Heart left ventricle (tissue), 16 donors: ENCODE results near the gene VTI1A. TPM values are rescaled to one million over a fixed set of nuclear protein-coding genes. Genes with fewer than 3 reads are reported as not detected.
A peak's percentile ranks its signal among the peaks of the same experiment; 100 is the strongest.
"Not testable (repeated sequence)": the region's sequence is repeated elsewhere in the genome, so short reads cannot be mapped to it uniquely, and the experiment has no call there.

ENCODE experiments used
- ATAC-seq, 4 donors: fragments of 200-7000 bp; cut with Tn5 transposase; one replicate each; pipeline ENCODE4 v1.9.1; 2020 to 2022; ENCODE audit warnings: moderate library complexity in 4 of 4, mild to moderate bottlenecking in 3 of 4, moderate number of reproducible peaks in 1 of 4
- DNase-seq, 5 donors: peaks; one replicate each; pipeline ENCODE4 v3.0.0-alpha.2; 2020
- H3K27ac ChIP-seq, 12 donors: fragments of 200-600 bp; sonication (generic) in 4 of 12; one replicate each; pipeline versions ENCODE4 v1.5.0 to v1.8.0; 2016 to 2022; ENCODE audit warnings: mild to moderate bottlenecking in 2 of 12
- H3K27me3 ChIP-seq, 9 donors: fragments of 200-600 bp; sonication (generic) in 2 of 9; one replicate each; pipeline versions ENCODE4 v1.5.1 to v1.8.0; 2016 to 2022; ENCODE audit warnings: mild to moderate bottlenecking in 3 of 9
- H3K36me3 ChIP-seq, 9 donors: fragments of 200-600 bp; sonication (generic) in 2 of 9; one replicate each; pipeline versions ENCODE4 v1.5.0 to v1.8.0; 2018 to 2022; ENCODE audit warnings: mild to moderate bottlenecking in 2 of 9
- H3K4me1 ChIP-seq, 12 donors: fragments of 200-600 bp; sonication (generic) in 4 of 12; one replicate each; pipeline versions ENCODE4 v1.5.0 to v1.8.0; 2016 to 2022; ENCODE audit warnings: mild to moderate bottlenecking in 3 of 12
- H3K4me3 ChIP-seq, 12 donors: fragments of 200-600 bp; sonication (generic) in 4 of 12; one replicate each; pipeline versions ENCODE4 v1.5.0 to v1.8.0; 2017 to 2022; ENCODE audit warnings: mild to moderate bottlenecking in 9 of 12, moderate library complexity in 4 of 12
- H3K9me3 ChIP-seq, 12 donors: fragments of 200-600 bp; sonication (generic) in 4 of 12; one replicate each; pipeline versions ENCODE4 v1.5.0 to v1.8.0; 2016 to 2022; ENCODE audit warnings: mild to moderate bottlenecking in 1 of 12
- POLR2A ChIP-seq, 2 donors: fragments of 450-650 bp; IDR thresholded peaks; one replicate each; pipeline ENCODE4 v1.6.1; 2017; ENCODE audit warnings: antibody characterized with exemption in 2 of 2, mild to moderate bottlenecking in 2 of 2, moderate library complexity in 2 of 2
- WGBS, 4 donors: extraction: QIAGEN DNeasy Blood & Tissue Kit in 2 of 4; methylation state at CpG; one replicate each; pipeline versions ENCODE4 v1.1.5 to v1.1.7; 2013 to 2018; 5-methylcytosine and 5-hydroxymethylcytosine counted together
- intact Hi-C, 10 donors: fragments of 100-400 bp; cut with DNase I; formaldehyde crosslinking; loops; one replicate each; pipeline versions ENCODE4 v1.11.1 to v1.14.2; 2022
- polyA plus RNA-seq, 2 donors: library from polyadenylated mRNA; stranded (reverse); fragments of 200-250 nt; gene quantifications; one replicate each; pipeline ENCODE4 v1.2.3, GENCODE V29; 2013
- total RNA-seq, 9 donors: library from RNA; depleted of rRNA in 2 of 9; stranded (reverse); fragments of >200 nt in 2 of 9; fragmentation: NEBNext Ultra II Directional in 3 of 9; extraction: Animal tissue kit (Norgen Biotek cat#: 25700) in 3 of 9; gene quantifications; one replicate each; pipeline versions ENCODE4 v1.1.0 to v1.2.4, GENCODE V29; 2016 to 2023
- TF ChIP-seq, protein P1 (sequence below), 12 donors: fragments of 200-600 bp; sonication (generic) in 4 of 12; IDR thresholded peaks; one replicate each; pipeline versions ENCODE4 v1.5.0 to v1.8.0; 2018 to 2022; ENCODE audit warnings: antibody characterized with exemption in 12 of 12, mild to moderate bottlenecking in 5 of 12
- donor health status: ischemic (EF 13 %, LVEDD 7.1; RV severe dilation, severe dysfunction).
- donor health status: healthy with polysubstance abuse.
- donor health status: DM: no; HTN: yes; CAD: no.
- donor health status: DM: no; HTN: no; CAD: no.
- donor health status: ischemic (EF 25% LVEDD 6.9; RV normal size, moderate dysfunction).
- donor health status: ischemic (EF 25% LVEDD 5.7; RV mildly dilated, moderate dysfunction).
- donor health status: healthy.
- donor health status: DM: yes; HTN: yes; CAD: no.
- donor health status: ischemic (EF 35%, LVEDD 5.7; RV mildly dilated, moderate dysfunction).
- donor health status: nonischemic (EF 11% LVEDD 7.7; RV severe dilation, severe dysfunction).
- donor health status: DM: yes; HTN: yes; CAD: no.
- donor health status: PGD.
- donor health status: ischemic (EF 29% LVEDD 5.4; RV normal size, mild dysfunction).
- donor health status: nonischemic (EF 23%, LVEDD 6.1; RV moderate dilation, normal function).

VTI1A gene
- total and polyA plus RNA-seq, 11 donors: 6.0 to 33.1 (median 23.2) TPM

DNA sequence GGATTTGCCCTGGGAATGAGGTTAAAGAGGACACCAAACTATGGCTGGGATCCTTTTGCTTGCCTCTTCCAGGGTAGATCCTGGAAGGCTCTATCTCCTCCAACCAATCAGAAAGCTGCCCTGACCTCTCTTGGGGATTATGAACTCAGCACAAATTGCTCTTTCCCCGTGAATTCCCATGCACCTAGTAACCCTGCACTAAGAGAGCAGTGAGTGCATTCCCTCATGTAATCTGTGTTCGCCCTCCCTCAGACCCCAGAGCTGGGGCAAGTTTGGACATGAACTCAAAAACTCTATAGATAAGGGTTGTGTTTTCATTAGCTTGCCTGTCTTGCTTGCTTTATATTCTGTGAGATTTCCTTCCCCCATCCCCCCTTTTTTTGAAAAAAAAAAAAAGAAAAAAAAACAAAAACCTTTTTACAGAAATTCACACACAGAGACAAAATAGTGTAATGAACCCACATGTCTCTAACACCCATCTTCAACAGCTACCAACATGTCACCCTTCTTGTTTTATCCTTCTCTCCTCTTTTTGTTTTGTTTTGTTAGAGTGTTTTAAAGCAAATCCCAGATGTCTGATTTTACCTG, 277.5 kb downstream of the VTI1A start:
- peak in 1 of 4 donors; percentile 29 for ATAC-seq

DNA sequence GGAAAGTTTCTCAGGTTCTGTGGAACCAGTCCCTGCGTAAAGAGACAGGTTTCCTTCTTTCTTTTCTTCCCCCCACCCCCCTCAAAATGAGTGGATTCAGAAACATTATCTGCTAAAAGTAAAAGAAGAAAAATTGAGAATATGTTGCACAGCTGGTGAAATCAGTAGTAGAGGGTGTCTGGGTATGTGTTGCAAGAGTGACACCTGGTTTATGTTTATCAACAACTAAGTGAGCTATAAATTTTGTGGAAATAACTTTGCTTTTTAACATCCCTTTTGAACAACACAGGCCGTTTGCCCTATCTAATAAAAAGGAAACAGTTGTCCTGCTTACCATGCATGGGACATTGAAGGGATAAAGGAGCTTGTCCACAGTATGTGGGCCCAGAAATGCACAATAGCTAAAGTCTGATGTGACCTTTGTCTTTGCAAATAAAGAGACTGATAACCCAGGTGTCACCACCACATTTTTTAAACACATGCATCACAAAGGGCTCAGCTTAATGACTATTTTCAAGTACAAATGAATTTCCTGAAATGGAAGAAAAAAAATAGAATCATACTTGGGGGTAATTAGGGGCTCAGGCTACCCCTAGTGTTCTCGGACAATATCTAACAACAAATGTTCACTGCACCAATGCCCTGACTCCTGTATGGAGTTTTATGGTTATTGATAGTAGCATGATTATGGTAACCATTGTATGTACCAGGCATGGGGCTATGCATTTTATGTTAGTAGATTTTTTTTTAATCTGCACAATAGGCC, 281.3 kb downstream of the VTI1A start:
- DNase-seq (no peak), ATAC-seq (no peak)
- H3K27ac ChIP-seq: no peak overlapping the region
- no peaks in the 10 kb centered on the region for H3K36me3 ChIP-seq
- H3K4me3 ChIP-seq: no peak overlapping the region
- H3K9me3 ChIP-seq: no peaks in the 10 kb centered on the region
- H3K4me1 ChIP-seq: peaks cover 0 to 13% (median 8%) of the 10 kb centered on the region in 12 donors
- WGBS, 4 donors: 91 to 96% (median 93%) methylated on average over 3 of the region's 3 CpGs
- TF ChIP-seq, protein P1, sequence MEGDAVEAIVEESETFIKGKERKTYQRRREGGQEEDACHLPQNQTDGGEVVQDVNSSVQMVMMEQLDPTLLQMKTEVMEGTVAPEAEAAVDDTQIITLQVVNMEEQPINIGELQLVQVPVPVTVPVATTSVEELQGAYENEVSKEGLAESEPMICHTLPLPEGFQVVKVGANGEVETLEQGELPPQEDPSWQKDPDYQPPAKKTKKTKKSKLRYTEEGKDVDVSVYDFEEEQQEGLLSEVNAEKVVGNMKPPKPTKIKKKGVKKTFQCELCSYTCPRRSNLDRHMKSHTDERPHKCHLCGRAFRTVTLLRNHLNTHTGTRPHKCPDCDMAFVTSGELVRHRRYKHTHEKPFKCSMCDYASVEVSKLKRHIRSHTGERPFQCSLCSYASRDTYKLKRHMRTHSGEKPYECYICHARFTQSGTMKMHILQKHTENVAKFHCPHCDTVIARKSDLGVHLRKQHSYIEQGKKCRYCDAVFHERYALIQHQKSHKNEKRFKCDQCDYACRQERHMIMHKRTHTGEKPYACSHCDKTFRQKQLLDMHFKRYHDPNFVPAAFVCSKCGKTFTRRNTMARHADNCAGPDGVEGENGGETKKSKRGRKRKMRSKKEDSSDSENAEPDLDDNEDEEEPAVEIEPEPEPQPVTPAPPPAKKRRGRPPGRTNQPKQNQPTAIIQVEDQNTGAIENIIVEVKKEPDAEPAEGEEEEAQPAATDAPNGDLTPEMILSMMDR (IDR thresholded peaks at IDR 0.05): no peak
- TF ChIP-seq POLR2A (IDR thresholded peaks at IDR 0.05): no peak
- H3K27me3 ChIP-seq: no peaks in the 10 kb centered on the region
- intact Hi-C loops: loop anchor here in 4 of 10 donors (10.0 kb wide), 2 partner anchors 396 to 656 kb away; no protein-coding TSS in a partner anchor

More for the DNA sequence above, 277.5 kb downstream of the VTI1A start:
- H3K9me3 ChIP-seq: no peaks in the 10 kb centered on the region
- peaks cover 0 to 3% (median 0%) of the 10 kb centered on the region in 12 donors for H3K4me1 ChIP-seq
- H3K4me3 ChIP-seq: no peak overlapping the region
- TF ChIP-seq, protein P1 (IDR thresholded peaks at IDR 0.05): no peak
- no peak for TF ChIP-seq POLR2A (IDR thresholded peaks at IDR 0.05)
- WGBS, 4 donors: 61 to 79% (median 77%) methylated on average over 2 of the region's 2 CpGs
- no peak for DNase-seq
- H3K27ac ChIP-seq: no peak overlapping the region
- intact Hi-C loops: loop anchor here in 9 of 10 donors (5.0 to 10.0 kb wide), 6 partner anchors 247 to 663 kb away; no protein-coding TSS in a partner anchor
- no peaks in the 10 kb centered on the region for H3K36me3 ChIP-seq
- H3K27me3 ChIP-seq: no peaks in the 10 kb centered on the region

DNA sequence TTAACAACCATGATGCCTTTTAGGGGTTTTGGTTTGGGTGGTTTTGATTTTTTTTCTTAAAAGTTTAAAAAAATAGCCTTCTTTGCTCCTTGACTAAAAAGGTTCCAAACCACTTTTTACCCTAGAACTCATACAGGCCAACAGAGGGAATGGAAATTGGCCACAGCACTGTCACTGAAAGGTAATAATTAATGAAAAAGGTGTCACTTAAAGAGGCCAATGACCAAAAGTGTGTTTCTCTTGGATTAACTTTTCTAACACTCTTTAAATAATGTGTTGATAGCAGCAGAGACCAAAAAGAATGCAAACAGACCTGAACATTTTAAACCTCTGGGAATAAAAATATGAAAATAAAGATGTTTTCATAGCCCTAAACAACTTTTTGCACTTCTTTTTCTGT, 282.0 kb downstream of the VTI1A start:
- TF ChIP-seq POLR2A (IDR thresholded peaks at IDR 0.05): no peak
- TF ChIP-seq, protein P1 (IDR thresholded peaks at IDR 0.05): no peak
- Histone ChIP-seq H3K36me3 (no peaks in the 10 kb centered on the region), H3K27me3 (no peaks in the 10 kb centered on the region), H3K27ac (no peak overlapping the region), H3K9me3 (no peaks in the 10 kb centered on the region), H3K4me3 (no peak overlapping the region), H3K4me1 (peaks cover 0 to 13% (median 8%) of the 10 kb centered on the region in 12 donors)
- intact Hi-C loops: loop anchor here in 4 of 10 donors (10.0 kb wide), 2 partner anchors 396 to 656 kb away; no protein-coding TSS in a partner anchor
- ATAC-seq: no peak
- DNase-seq: no peak

DNA sequence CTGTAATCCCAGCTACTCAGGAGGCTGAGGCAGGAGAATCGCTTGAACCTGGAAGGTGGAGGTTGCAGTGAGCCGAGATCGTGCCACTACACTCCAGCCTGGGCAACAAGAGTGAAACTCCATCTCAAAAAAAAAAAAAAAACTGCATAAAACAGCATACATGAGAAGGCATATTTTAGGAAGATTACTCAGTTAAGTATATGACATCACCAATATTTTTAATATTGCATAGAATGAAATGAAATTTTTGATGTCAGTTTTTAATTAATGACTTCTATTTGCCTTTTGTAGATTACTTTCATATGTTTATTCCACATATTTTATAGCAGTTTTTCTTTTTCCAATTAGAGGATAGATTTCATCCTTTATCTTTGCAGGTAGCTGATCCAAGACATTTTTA, 284.4 kb downstream of the VTI1A start:
- H3K4me1 ChIP-seq: peaks cover 0 to 13% (median 8%) of the 10 kb centered on the region in 12 donors
- intact Hi-C loops, H3K4me3 ChIP-seq, H3K27me3 ChIP-seq, H3K9me3 ChIP-seq, H3K36me3 ChIP-seq, ATAC-seq, DNase-seq, H3K27ac ChIP-seq: not testable (repeated sequence)
- 95 to 99% (median 98%) methylated on average over 3 of the region's 3 CpGs for WGBS, 4 donors
